ENCODE measurements around the gene CAPN12. TPM values are rescaled to one million over a fixed set of nuclear protein-coding genes. Genes with fewer than 3 reads are reported as not detected.

Gene CAPN12
- total RNA-seq, 4 donors from 2014 or later, result 0.42 TPM; not detected in 3

DNA sequence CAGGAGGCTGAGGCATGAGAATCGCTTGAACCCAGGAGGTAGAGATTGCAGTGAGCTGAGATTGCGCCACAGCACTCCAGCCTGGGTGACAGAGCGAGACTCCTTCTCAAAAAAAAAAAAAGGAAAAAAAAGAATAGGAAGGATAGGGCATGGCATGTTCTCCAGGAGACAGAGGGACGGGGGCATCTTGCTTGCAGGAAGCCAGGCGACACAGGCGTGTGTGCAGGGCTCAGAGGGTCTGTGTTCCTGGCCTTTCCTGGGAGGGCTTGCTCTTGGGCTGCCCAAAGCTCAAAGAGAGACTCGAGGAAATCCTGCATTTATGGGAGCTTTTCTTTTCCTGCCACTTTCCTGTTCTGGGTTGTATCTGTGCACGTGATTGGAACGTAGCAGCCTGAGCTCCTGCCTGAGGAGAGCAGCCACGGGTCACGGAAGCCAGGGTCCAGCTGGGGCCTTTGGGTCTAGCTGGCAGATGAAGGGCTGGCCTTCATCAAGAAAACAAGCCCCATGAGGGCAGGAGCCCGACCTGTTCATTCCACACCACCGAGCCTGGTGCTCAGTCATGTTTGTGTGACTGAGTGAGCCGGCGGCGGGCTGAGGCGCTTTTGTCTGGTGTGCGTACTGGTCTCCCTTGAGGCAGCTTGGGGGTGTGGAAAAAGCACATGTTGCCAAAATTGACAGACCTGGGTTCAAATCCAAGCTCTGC lies 44.5 kb downstream of the CAPN12 start:
- peaks cover 0 to 22% of the 10 kb centered on the region in 2 donors for H3K36me3 ChIP-seq
- intact Hi-C loops (cut with DNase I; ENCODE audit: low total_unique reads) (no loop called here), in situ Hi-C loops (cut with MboI; ENCODE audit: low sequenced_read_pairs in 4 of 4) (loop anchor here in 1 of 4 donors (10.0 kb wide), 1 partner anchor 55 kb away; the partner anchor contains the start of gene ACTN4)
- peaks cover 42 to 51% of the 10 kb centered on the region in 2 donors for H3K4me1 ChIP-seq
- H3K4me3 ChIP-seq, result no peak overlapping the region
- no peaks in the 10 kb centered on the region for H3K27me3 ChIP-seq
- ATAC-seq (no peak), DNase-seq (no peak)
- TF ChIP-seq POLR2A (IDR thresholded peaks at IDR 0.05), result no peak
- TF ChIP-seq, protein P1, sequence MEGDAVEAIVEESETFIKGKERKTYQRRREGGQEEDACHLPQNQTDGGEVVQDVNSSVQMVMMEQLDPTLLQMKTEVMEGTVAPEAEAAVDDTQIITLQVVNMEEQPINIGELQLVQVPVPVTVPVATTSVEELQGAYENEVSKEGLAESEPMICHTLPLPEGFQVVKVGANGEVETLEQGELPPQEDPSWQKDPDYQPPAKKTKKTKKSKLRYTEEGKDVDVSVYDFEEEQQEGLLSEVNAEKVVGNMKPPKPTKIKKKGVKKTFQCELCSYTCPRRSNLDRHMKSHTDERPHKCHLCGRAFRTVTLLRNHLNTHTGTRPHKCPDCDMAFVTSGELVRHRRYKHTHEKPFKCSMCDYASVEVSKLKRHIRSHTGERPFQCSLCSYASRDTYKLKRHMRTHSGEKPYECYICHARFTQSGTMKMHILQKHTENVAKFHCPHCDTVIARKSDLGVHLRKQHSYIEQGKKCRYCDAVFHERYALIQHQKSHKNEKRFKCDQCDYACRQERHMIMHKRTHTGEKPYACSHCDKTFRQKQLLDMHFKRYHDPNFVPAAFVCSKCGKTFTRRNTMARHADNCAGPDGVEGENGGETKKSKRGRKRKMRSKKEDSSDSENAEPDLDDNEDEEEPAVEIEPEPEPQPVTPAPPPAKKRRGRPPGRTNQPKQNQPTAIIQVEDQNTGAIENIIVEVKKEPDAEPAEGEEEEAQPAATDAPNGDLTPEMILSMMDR (IDR thresholded peaks at IDR 0.05 in 4 of 5, conservative IDR thresholded peaks at IDR 0.05 in 1 of 5), result no peak
- H3K27ac ChIP-seq, result peak overlapping the region; percentile 26 to 95 (median 60)
- no peaks in the 10 kb centered on the region for H3K9me3 ChIP-seq

- H3K4me3 ChIP-seq, result no peak overlapping the region
- DNase-seq (no peak), ATAC-seq (no peak)
- TF ChIP-seq, protein P1 (IDR thresholded peaks at IDR 0.05 in 4 of 5, conservative IDR thresholded peaks at IDR 0.05 in 1 of 5), result no peak
- TF ChIP-seq POLR2A (IDR thresholded peaks at IDR 0.05), result no peak
- H3K4me1 ChIP-seq, result peaks cover 51 to 59% of the 10 kb centered on the region in 2 donors
- no peaks in the 10 kb centered on the region for H3K27me3 ChIP-seq
- no peaks in the 10 kb centered on the region for H3K9me3 ChIP-seq
- intact Hi-C loops (cut with DNase I; ENCODE audit: low total_unique reads), result no loop called here
- in situ Hi-C loops (cut with MboI; ENCODE audit: low sequenced_read_pairs in 4 of 4), result loop anchor here in 1 of 4 donors (10.0 kb wide), 1 partner anchor 54 kb away; the partner anchor contains the start of gene ACTN4
- peaks cover 0 to 16% of the 10 kb centered on the region in 2 donors for H3K36me3 ChIP-seq
- peak overlapping the region; percentile 26 to 95 (median 60) for H3K27ac ChIP-seq
Measured at GRCh38 chr19:38699027-38699346, 45.3 kb downstream of the CAPN12 start.

GRCh38 chr19:38698225-38699026 lies 45.8 kb downstream of the CAPN12 start:
- DNase-seq (no peak), ATAC-seq (no peak)
- peaks cover 56 to 64% of the 10 kb centered on the region in 2 donors for H3K4me1 ChIP-seq
- H3K27me3 ChIP-seq, result no peaks in the 10 kb centered on the region
- no peak overlapping the region for H3K4me3 ChIP-seq
- in situ Hi-C loops (cut with MboI; ENCODE audit: low sequenced_read_pairs in 4 of 4) (loop anchor here in 1 of 4 donors (10.0 kb wide), 1 partner anchor 54 kb away; the partner anchor contains the start of gene ACTN4), intact Hi-C loops (cut with DNase I; ENCODE audit: low total_unique reads) (no loop called here)
- peak overlapping the region; percentile 34 to 95 (median 60) for H3K27ac ChIP-seq
- no peak for TF ChIP-seq POLR2A (IDR thresholded peaks at IDR 0.05)
- TF ChIP-seq, protein P1 (IDR thresholded peaks at IDR 0.05 in 4 of 5, conservative IDR thresholded peaks at IDR 0.05 in 1 of 5), result no peak
- peaks cover 0 to 14% of the 10 kb centered on the region in 2 donors for H3K36me3 ChIP-seq
- no peaks in the 10 kb centered on the region for H3K9me3 ChIP-seq

DNA sequence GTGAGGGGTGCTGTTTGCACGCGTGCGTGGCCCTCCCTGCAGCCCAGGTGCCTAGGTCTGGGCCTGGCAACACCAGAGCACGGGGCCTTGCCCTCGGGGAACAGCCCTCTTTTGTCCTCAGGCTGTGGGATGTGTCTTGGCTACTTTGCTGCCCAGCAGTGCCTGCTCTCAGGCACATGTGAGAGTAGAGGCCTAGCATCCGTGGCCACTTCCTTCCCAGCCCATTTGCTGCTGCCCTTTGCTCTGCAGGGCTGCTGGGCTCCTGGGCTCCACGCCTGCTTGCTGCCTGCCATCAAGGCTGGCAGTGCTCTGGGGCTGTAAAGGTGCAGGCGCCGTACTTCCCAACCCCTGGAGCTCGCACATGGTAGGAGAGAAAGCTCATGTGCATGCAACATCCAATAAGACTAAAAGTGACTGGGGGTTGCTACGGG lies 46.6 kb downstream of the CAPN12 start:
- in situ Hi-C loops (cut with MboI; ENCODE audit: low sequenced_read_pairs in 4 of 4) (loop anchor here in 1 of 4 donors (10.0 kb wide), 1 partner anchor 53 kb away; the partner anchor contains the start of gene ACTN4), intact Hi-C loops (cut with DNase I; ENCODE audit: low total_unique reads) (no loop called here)
- Histone ChIP-seq H3K4me1 (peaks cover 64 to 72% of the 10 kb centered on the region in 2 donors), H3K9me3 (no peaks in the 10 kb centered on the region), H3K36me3 (peaks cover 0 to 14% of the 10 kb centered on the region in 2 donors), H3K4me3 (no peak overlapping the region), H3K27me3 (no peaks in the 10 kb centered on the region), H3K27ac (peak overlapping the region in 3 of 4 donors; percentile 34 to 95 (median 64))
- no peak for TF ChIP-seq POLR2A (IDR thresholded peaks at IDR 0.05)
- TF ChIP-seq, protein P1 (IDR thresholded peaks at IDR 0.05 in 4 of 5, conservative IDR thresholded peaks at IDR 0.05 in 1 of 5), result no peak
- DNase-seq (no peak), ATAC-seq (no peak)
